Mesendoderm (in vitro differentiated cells): ENCODE data around the gene SEC24D.
"Not testable (repeated sequence)": the region's sequence is repeated elsewhere in the genome, so short reads cannot be mapped to it uniquely, and the experiment has no call there.

Experiments
- DNase-seq: peaks from one replicate; pipeline ENCODE4 v3.0.0; 2013
- H2AK5ac ChIP-seq: 2 replicates; pipeline ENCODE4 v1.6.1; 2013; ENCODE audit warnings: low read length, inconsistent platforms
- H2BK120ac ChIP-seq: 2 replicates; pipeline ENCODE4 v1.6.1; 2013; ENCODE audit warnings: low read depth, mild to moderate bottlenecking, low read length, moderate library complexity, mixed read lengths
- H2BK15ac ChIP-seq: replicated peaks from 2 replicates; pipeline ENCODE4 v1.6.1; 2013; ENCODE audit warnings: low read depth, mild to moderate bottlenecking, moderate library complexity
- H2BK5ac ChIP-seq: 2 replicates; pipeline ENCODE4 v1.6.1; 2013; ENCODE audit warnings: low read length, inconsistent platforms
- H3K18ac ChIP-seq: 2 replicates; pipeline ENCODE4 v1.6.1; 2013; ENCODE audit warnings: mild to moderate bottlenecking, low read length, mixed read lengths
- H3K23ac ChIP-seq: one replicate; pipeline ENCODE4 v1.6.1; 2013; ENCODE audit warnings: low read length
- H3K27ac ChIP-seq: 2 replicates; pipeline ENCODE4 v1.5.1; 2013; ENCODE audit warnings: low read depth, mild to moderate bottlenecking, inconsistent platforms, low read length, moderate library complexity
- H3K27me3 ChIP-seq: 2 replicates; pipeline ENCODE4 v1.6.1; 2013; ENCODE audit warnings: low read length, control low read depth, mild to moderate bottlenecking, inconsistent platforms; ENCODE audit not compliant: insufficient read depth, poor library complexity
- H3K36me3 ChIP-seq: 2 replicates; pipeline ENCODE4 v1.6.1; 2013; ENCODE audit warnings: low read length, inconsistent platforms; ENCODE audit not compliant: control insufficient read depth, insufficient read depth
- H3K4ac ChIP-seq: one replicate; pipeline ENCODE4 v1.6.1; 2013; ENCODE audit warnings: low read depth, mild to moderate bottlenecking, low read length, moderate library complexity
- H3K4me1 ChIP-seq: 2 replicates; pipeline ENCODE4 v1.6.1; 2013; ENCODE audit warnings: low read depth, low read length, inconsistent platforms; ENCODE audit not compliant: control insufficient read depth
- H3K4me2 ChIP-seq: 2 replicates; pipeline ENCODE4 v1.6.1; 2013; ENCODE audit warnings: low read length
- H3K4me3 ChIP-seq: 2 replicates; pipeline ENCODE4 v1.5.1; 2013; ENCODE audit warnings: mild to moderate bottlenecking, low read length
- H3K56ac ChIP-seq: one replicate; pipeline ENCODE4 v1.6.1; 2013; ENCODE audit warnings: low read length
- H3K79me1 ChIP-seq: 2 replicates; pipeline ENCODE4 v1.6.1; 2013; ENCODE audit warnings: low read length, inconsistent platforms
- H3K79me2 ChIP-seq: 2 replicates; pipeline ENCODE4 v1.6.1; 2013; ENCODE audit warnings: mild to moderate bottlenecking, low read length; ENCODE audit not compliant: control insufficient read depth, insufficient read depth
- H3K9ac ChIP-seq: 2 replicates; pipeline ENCODE4 v1.6.1; 2013; ENCODE audit warnings: low read length, inconsistent platforms
- H4K5ac ChIP-seq: one replicate; pipeline ENCODE4 v1.6.1; 2013; ENCODE audit warnings: low read length
- H4K8ac ChIP-seq: one replicate; pipeline ENCODE4 v1.6.1; 2013; ENCODE audit warnings: low read depth, mild to moderate bottlenecking, control low read depth, low read length, moderate library complexity
- WGBS: extraction: QIAGEN DNeasy Blood & Tissue Kit; methylation state at CpG from one replicate; pipeline ENCODE4 v1.1.7; 2013; ENCODE audit warnings: low lambda C conversion rate, missing lambda C conversion rate; ENCODE audit not compliant: insufficient coverage; ENCODE audit errors: extremely low coverage; 5-methylcytosine and 5-hydroxymethylcytosine counted together

The SEC24D gene

GRCh38 chr4:118878507-118878906, 42.6 kb upstream of the SEC24D start:
- not testable (repeated sequence) for H3K56ac ChIP-seq, H4K5ac ChIP-seq, H4K8ac ChIP-seq, H3K36me3 ChIP-seq, H3K27ac ChIP-seq, H2BK120ac ChIP-seq, H3K9ac ChIP-seq, H2BK5ac ChIP-seq, H3K4me2 ChIP-seq, H2AK5ac ChIP-seq, H3K23ac ChIP-seq, H3K79me2 ChIP-seq, H3K18ac ChIP-seq, H3K79me1 ChIP-seq, H3K4me3 ChIP-seq, H2BK15ac ChIP-seq, H3K27me3 ChIP-seq, H3K4ac ChIP-seq, DNase-seq, H3K4me1 ChIP-seq
- no CpG with 5 or more reads among the region's 9 CpGs for WGBS

- Histone ChIP-seq H3K4me1 (no peaks in the 10 kb centered on the region), H3K36me3 (no peaks in the 10 kb centered on the region), H3K9ac (no peak overlapping the region), H3K56ac (no peak overlapping the region), H2BK5ac (no peak overlapping the region), H3K79me1 (no peaks in the 10 kb centered on the region), H2BK120ac (no peak overlapping the region), H3K18ac (no peak overlapping the region), H4K5ac (no peak overlapping the region), H2AK5ac (no peak overlapping the region), H3K79me2 (no peaks in the 10 kb centered on the region), H3K4me2 (no peak overlapping the region), H3K4me3 (no peak overlapping the region), H3K4ac (no peak overlapping the region), H4K8ac (no peak overlapping the region), H3K27me3 (no peaks in the 10 kb centered on the region), H2BK15ac (no peak overlapping the region), H3K27ac (no peak overlapping the region), H3K23ac (no peak overlapping the region)
- DNase-seq = no peak
- WGBS = no CpG with 5 or more reads among the region's 6 CpGs
Observed at GRCh38 chr4:118877797-118878196, 41.9 kb upstream of the SEC24D start.

- Histone ChIP-seq H3K27me3 (no peaks in the 10 kb centered on the region), H3K18ac (no peak overlapping the region), H3K36me3 (no peaks in the 10 kb centered on the region), H3K79me1 (no peaks in the 10 kb centered on the region), H3K23ac (no peak overlapping the region), H2BK5ac (no peak overlapping the region), H3K4me2 (no peak overlapping the region), H3K4ac (no peak overlapping the region), H3K79me2 (no peaks in the 10 kb centered on the region), H2AK5ac (no peak overlapping the region), H3K9ac (no peak overlapping the region), H2BK15ac (no peak overlapping the region), H3K4me3 (no peak overlapping the region), H4K8ac (no peak overlapping the region), H4K5ac (no peak overlapping the region), H3K56ac (no peak overlapping the region), H3K4me1 (no peaks in the 10 kb centered on the region), H2BK120ac (no peak overlapping the region), H3K27ac (no peak overlapping the region)
- WGBS = no CpG with 5 or more reads among the region's 4 CpGs
- DNase-seq = no peak
Observed at GRCh38 chr4:118872181-118872580, 36.3 kb upstream of the SEC24D start.

- no CpG with 5 or more reads among the region's 2 CpGs for WGBS
- Histone ChIP-seq H3K18ac (no peak overlapping the region), H3K79me2 (no peaks in the 10 kb centered on the region), H2AK5ac (no peak overlapping the region), H3K4me2 (no peak overlapping the region), H3K56ac (no peak overlapping the region), H2BK120ac (no peak overlapping the region), H2BK5ac (no peak overlapping the region), H3K79me1 (no peaks in the 10 kb centered on the region), H3K4me1 (no peaks in the 10 kb centered on the region), H2BK15ac (no peak overlapping the region), H4K8ac (no peak overlapping the region), H3K36me3 (no peaks in the 10 kb centered on the region), H3K4me3 (no peak overlapping the region), H3K9ac (no peak overlapping the region), H4K5ac (no peak overlapping the region), H3K27me3 (no peaks in the 10 kb centered on the region), H3K27ac (no peak overlapping the region), H3K23ac (no peak overlapping the region), H3K4ac (no peak overlapping the region)
- no peak for DNase-seq
Observed at GRCh38 chr4:118869808-118870342, 33.9 kb upstream of the SEC24D start.

- H3K79me2 ChIP-seq = no peaks in the 10 kb centered on the region
- H2BK120ac ChIP-seq = no peak overlapping the region
- no peaks in the 10 kb centered on the region for H3K4me1 ChIP-seq
- no peaks in the 10 kb centered on the region for H3K79me1 ChIP-seq
- no peak overlapping the region for H3K4me3 ChIP-seq
- no peak overlapping the region for H4K8ac ChIP-seq
- H3K23ac ChIP-seq = no peak overlapping the region
- WGBS = no CpG with 5 or more reads among the region's 3 CpGs
- H3K4me2 ChIP-seq = no peak overlapping the region
- DNase-seq = no peak
- H3K18ac ChIP-seq = no peak overlapping the region
- no peak overlapping the region for H3K56ac ChIP-seq
- H3K36me3 ChIP-seq = no peaks in the 10 kb centered on the region
- no peak overlapping the region for H3K27ac ChIP-seq
- no peaks in the 10 kb centered on the region for H3K27me3 ChIP-seq
- H3K9ac ChIP-seq = no peak overlapping the region
- no peak overlapping the region for H2BK15ac ChIP-seq
- H2BK5ac ChIP-seq = no peak overlapping the region
- no peak overlapping the region for H3K4ac ChIP-seq
- H4K5ac ChIP-seq = no peak overlapping the region
- H2AK5ac ChIP-seq = no peak overlapping the region
Observed at GRCh38 chr4:118867311-118868067, 31.6 kb upstream of the SEC24D start.

- Histone ChIP-seq H3K56ac (no peak overlapping the region), H3K18ac (no peak overlapping the region), H2BK120ac (no peak overlapping the region), H2BK5ac (no peak overlapping the region), H2AK5ac (no peak overlapping the region), H4K5ac (no peak overlapping the region), H4K8ac (no peak overlapping the region), H3K9ac (no peak overlapping the region), H3K79me2 (no peaks in the 10 kb centered on the region), H3K4ac (no peak overlapping the region), H3K4me1 (no peaks in the 10 kb centered on the region), H3K79me1 (no peaks in the 10 kb centered on the region), H3K27ac (no peak overlapping the region), H3K4me3 (no peak overlapping the region), H3K27me3 (no peaks in the 10 kb centered on the region), H3K23ac (no peak overlapping the region), H3K36me3 (no peaks in the 10 kb centered on the region), H2BK15ac (no peak overlapping the region), H3K4me2 (no peak overlapping the region)
- WGBS = no CpG with 5 or more reads among the region's 1 CpG
- no peak for DNase-seq
Observed at GRCh38 chr4:118866442-118866841, 30.5 kb upstream of the SEC24D start.
